Rectal smooth muscle tissue (tissue), 1 donor: ENCODE results near the gene CNGA1.

ENCODE experiments used
- H3K27ac ChIP-seq: one replicate; pipeline ENCODE4 v1.7.0; 2013; ENCODE audit warnings: low read depth, low read length, inconsistent platforms
- H3K27me3 ChIP-seq: one replicate; pipeline ENCODE4 v1.7.0; 2013; ENCODE audit warnings: low read length; ENCODE audit not compliant: control insufficient read depth, insufficient read depth
- H3K36me3 ChIP-seq: one replicate; pipeline ENCODE4 v1.7.0; 2013; ENCODE audit warnings: low read length; ENCODE audit not compliant: control insufficient read depth, insufficient read depth
- H3K4me1 ChIP-seq: one replicate; pipeline ENCODE4 v1.7.0; 2013; ENCODE audit warnings: low read length; ENCODE audit not compliant: control insufficient read depth, insufficient read depth
- H3K4me3 ChIP-seq: one replicate; pipeline ENCODE4 v1.7.0; 2013; ENCODE audit warnings: low read length
- H3K9ac ChIP-seq: one replicate; pipeline ENCODE4 v1.7.0; 2013; ENCODE audit warnings: low read length

The CNGA1 gene

DNA sequence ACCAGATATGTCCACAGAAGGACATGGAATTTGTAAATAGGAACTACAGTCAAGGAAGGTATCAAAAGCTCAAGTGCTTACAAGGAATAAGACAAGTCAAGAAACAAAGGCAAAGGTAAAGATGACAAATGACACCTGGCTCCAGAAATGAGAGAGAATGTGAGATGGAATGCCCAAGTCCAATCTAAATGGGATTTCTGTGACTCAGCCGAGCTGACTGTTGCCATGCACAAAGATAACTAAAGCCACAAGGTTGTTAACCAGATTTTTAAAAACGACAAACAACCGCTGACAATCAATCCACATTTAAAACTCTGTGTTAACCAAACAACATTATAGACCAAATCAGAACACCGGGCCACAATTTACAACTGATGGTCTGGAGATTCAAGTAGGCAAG lies 103.2 kb downstream of the CNGA1 start:
- peaks cover 2% of the 10 kb centered on the region for H3K36me3 ChIP-seq
- no peak overlapping the region for H3K27ac ChIP-seq
- no peaks in the 10 kb centered on the region for H3K27me3 ChIP-seq
- no peak overlapping the region for H3K9ac ChIP-seq
- no peaks in the 10 kb centered on the region for H3K4me1 ChIP-seq
- H3K4me3 ChIP-seq: peak overlapping the region; percentile 90

- Histone ChIP-seq H3K36me3 (peaks cover 4% of the 10 kb centered on the region), H3K4me3 (no peak overlapping the region)
Observed at GRCh38 chr4:47907089-47907646, 109.3 kb downstream of the CNGA1 start.

GRCh38 chr4:47899639-47900038 lies 116.8 kb downstream of the CNGA1 start:
- H3K9ac ChIP-seq: no peak overlapping the region
- no peak overlapping the region for H3K4me3 ChIP-seq
- H3K36me3 ChIP-seq: peaks cover 5% of the 10 kb centered on the region
- no peak overlapping the region for H3K27ac ChIP-seq
- no peaks in the 10 kb centered on the region for H3K27me3 ChIP-seq
- no peaks in the 10 kb centered on the region for H3K4me1 ChIP-seq

More at GRCh38 chr4:47907089-47907646, 109.3 kb downstream of the CNGA1 start:
- H3K27ac ChIP-seq: no peak overlapping the region
- no peaks in the 10 kb centered on the region for H3K27me3 ChIP-seq
- no peaks in the 10 kb centered on the region for H3K4me1 ChIP-seq
- no peak overlapping the region for H3K9ac ChIP-seq

GRCh38 chr4:47891928-47892327 lies 124.6 kb downstream of the CNGA1 start:
- H3K4me3 ChIP-seq: no peak overlapping the region
- H3K27me3 ChIP-seq: no peaks in the 10 kb centered on the region
- peaks cover 16% of the 10 kb centered on the region for H3K36me3 ChIP-seq
- H3K27ac ChIP-seq: no peak overlapping the region
- no peak overlapping the region for H3K9ac ChIP-seq
- H3K4me1 ChIP-seq: no peaks in the 10 kb centered on the region
